GM12875 (cell line): ENCODE data around the gene PAX2.

ENCODE experiments used
- H3K4me3 ChIP-seq: one replicate; pipeline ENCODE4 v1.5.1; 2011; ENCODE audit warnings: low read depth, low read length, control low read depth
- TF ChIP-seq, protein P1 (sequence below): IDR thresholded peaks from 2 replicates; pipeline ENCODE4 v1.5.1; 2011; ENCODE audit warnings: low read depth, mild to moderate bottlenecking, control low read depth, inconsistent platforms, low read length, moderate library complexity, borderline replicate concordance; ENCODE audit not compliant: insufficient read depth

PAX2 gene

DNA sequence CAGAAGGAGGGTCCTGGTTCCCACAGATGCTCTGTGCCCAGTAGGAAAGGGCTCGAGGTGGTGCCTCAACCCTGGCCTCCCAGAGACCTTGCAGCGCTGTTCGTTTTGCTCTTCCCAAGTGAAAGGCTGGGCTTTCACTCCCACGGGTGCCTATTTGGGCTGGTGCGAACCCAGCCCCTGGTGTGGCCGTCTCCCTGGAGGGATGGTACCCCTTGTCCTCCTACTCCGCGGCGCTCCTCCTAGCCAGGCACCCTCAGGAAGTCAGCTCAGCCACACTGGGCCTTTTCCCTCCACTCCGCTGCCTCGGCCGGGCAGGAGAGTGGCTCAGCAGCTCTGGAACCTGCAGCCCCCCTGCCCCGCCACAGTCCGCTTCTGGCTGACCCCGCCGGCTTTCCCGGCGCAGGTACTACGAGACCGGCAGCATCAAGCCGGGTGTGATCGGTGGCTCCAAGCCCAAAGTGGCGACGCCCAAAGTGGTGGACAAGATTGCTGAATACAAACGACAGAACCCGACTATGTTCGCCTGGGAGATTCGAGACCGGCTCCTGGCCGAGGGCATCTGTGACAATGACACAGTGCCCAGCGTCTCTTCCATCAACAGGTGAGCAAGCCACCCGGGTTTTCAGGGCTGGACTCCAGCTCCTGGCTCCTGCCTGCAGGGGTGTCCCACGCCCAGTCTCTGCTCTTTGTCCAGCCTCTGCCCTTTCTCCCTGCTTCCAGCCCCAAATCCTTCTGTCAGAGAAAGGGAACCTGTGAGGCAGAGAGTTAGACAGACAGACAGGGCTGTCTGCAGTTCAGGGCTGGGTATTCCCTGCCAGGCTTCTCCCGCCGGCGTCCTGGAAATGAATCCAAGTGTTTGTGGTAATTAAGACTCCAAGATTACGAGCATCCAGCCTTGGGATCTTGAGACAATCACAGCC, 5.2 kb downstream of the PAX2 start:
- TF ChIP-seq, protein P1, sequence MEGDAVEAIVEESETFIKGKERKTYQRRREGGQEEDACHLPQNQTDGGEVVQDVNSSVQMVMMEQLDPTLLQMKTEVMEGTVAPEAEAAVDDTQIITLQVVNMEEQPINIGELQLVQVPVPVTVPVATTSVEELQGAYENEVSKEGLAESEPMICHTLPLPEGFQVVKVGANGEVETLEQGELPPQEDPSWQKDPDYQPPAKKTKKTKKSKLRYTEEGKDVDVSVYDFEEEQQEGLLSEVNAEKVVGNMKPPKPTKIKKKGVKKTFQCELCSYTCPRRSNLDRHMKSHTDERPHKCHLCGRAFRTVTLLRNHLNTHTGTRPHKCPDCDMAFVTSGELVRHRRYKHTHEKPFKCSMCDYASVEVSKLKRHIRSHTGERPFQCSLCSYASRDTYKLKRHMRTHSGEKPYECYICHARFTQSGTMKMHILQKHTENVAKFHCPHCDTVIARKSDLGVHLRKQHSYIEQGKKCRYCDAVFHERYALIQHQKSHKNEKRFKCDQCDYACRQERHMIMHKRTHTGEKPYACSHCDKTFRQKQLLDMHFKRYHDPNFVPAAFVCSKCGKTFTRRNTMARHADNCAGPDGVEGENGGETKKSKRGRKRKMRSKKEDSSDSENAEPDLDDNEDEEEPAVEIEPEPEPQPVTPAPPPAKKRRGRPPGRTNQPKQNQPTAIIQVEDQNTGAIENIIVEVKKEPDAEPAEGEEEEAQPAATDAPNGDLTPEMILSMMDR, result no peak
- no peak overlapping the region for H3K4me3 ChIP-seq

DNA sequence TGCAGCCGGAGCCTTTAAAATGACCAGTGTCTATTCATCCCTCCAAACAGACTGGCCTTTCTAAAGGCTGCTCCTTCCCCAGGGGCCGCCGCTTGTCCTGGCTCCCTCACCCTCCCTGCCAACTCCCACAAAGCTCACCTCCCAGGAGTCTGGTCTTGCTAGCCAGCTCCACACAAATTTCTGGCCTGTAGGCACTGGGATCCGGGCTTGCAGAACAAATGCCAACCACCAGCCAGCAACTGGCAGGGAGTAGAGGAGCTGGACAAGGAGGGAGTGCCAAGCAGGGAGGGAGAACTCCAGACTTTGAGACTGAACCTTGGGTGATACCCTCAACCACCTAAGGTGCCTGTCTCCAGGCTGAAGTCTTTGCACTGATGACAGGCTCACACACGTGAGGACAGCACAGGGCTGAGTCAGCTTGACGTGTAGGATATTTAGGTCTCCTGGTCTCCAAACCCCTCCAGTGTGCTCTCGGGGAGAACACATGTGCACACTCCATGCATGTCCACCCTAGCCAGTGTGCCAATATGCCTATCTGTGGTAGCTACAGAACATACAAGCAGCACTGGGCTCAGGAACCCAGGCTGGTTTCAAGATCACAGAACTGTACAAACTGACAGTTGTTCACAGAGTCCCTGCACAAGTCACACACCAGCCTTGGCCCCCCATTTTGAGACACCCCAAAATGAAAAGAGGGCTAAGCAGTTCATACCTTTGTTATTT, 6.0 kb downstream of the PAX2 start:
- H3K4me3 ChIP-seq, result no peak overlapping the region
- TF ChIP-seq, protein P1, result no peak

DNA sequence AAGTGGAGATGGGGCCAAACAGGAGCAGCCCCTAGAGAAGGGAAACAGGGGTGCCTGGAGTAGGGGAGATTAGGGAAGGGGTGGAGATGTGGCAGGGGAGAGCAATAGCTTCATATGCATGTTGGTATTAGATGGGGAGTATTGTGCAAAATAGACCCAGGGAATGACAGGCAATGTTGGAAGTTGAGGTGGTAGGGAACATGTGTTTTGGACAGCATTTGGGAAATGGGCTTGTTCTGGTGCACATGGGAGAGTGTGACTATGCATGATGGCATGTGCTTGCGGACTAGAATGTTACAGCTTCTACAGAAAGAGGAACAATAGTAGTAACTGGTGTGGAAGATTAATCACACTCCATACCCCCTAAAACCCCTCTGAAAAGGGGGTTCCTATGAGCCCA, 10.4 kb downstream of the PAX2 start:
- no peak overlapping the region for H3K4me3 ChIP-seq
- TF ChIP-seq, protein P1, result no peak

DNA sequence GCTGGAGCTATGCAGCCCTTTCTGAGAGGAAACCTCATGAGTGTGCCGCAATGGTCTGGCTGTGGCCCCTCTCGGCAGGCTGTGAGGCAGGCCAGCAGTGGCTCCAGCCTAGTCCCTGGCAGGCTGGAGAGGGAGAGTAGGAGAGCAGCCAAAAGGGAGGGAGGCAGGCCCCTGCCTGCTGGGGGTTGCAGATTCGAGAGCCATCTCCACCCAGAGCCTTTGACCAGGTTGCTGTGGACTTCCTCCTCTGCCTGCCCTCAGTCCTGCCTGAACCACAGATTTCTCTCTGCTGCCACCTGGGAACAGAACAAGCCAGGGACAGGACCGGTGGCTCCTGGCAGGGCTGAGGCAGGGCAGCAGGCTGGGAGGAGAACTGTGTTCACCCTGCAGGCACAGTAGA, 13.9 kb downstream of the PAX2 start:
- TF ChIP-seq, protein P1, result no peak
- no peak overlapping the region for H3K4me3 ChIP-seq

DNA sequence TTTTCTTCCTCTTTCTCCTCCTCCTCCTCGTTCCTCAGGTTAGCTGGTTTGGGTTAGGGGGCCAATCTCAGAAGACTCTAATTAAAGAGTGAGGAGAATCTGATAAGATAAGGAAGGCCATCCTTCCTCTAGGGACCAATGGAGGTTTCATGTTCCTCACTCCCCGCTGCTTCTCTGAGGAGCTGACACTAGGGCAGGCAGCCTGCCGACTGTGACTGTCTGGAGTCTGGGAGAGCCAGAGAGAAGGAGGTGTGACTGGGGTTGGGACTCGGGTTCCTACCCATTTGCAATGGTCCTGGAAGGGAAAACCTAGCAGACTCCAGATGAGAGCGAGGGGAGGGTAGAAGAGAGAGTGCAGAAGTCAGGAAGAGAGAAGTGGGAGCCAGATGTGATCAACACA, 15.3 kb downstream of the PAX2 start:
- no peak overlapping the region for H3K4me3 ChIP-seq
- TF ChIP-seq, protein P1, result no peak

DNA sequence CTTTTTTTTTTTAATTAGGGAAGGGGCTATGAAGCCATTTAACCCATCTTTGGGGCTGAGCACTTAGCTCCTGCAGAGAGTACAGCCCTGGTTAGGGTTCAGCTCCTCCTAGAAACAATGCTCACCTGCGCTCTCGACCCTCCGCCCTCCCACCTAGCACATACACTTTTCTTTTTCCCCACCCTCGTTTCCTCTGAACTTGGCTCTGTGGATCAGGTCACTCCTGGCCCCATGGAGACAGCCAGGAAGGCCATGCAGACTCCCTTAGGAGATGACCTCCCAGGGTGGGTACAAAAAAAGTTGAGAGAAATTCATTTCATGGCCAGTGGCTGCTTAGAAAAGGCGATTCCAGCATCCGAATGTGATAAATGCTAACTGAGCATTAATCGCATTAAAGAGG, 15.8 kb downstream of the PAX2 start:
- TF ChIP-seq, protein P1, result no peak
- no peak overlapping the region for H3K4me3 ChIP-seq
